GM10266 (cell line): ENCODE measurements around the gene FCRLA.

Experiments used
- DNase-seq: peaks from one replicate; pipeline ENCODE4 v3.0.0; 2012; ENCODE audit errors: extremely low spot score
- TF ChIP-seq, protein P1 (sequence below): IDR thresholded peaks from 2 replicates; pipeline ENCODE4 v1.5.1; 2012; ENCODE audit warnings: mild to moderate bottlenecking, low read depth; ENCODE audit not compliant: control insufficient read depth, insufficient read depth; ENCODE audit errors: missing control alignments

The FCRLA gene

DNA sequence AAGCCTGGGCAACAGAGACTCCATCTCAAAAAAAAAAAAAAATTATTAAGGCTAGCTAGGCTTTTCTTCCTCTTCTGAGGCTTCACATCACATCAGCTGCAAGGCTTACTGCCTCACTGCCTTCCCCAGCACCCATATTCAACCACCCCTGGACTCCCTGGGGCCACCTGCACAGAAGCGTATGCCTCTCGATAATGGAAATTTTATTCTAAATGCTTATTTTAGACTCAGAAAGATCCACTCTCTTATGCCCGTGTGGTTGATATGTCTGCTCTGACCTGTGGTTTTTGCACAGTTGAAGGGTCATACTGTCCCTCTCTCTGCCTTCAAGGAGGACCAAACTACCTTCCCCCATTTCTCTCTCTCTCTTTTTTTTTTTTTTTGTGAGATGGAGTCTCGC, 1.5 kb upstream of the FCRLA start:
- TF ChIP-seq, protein P1, sequence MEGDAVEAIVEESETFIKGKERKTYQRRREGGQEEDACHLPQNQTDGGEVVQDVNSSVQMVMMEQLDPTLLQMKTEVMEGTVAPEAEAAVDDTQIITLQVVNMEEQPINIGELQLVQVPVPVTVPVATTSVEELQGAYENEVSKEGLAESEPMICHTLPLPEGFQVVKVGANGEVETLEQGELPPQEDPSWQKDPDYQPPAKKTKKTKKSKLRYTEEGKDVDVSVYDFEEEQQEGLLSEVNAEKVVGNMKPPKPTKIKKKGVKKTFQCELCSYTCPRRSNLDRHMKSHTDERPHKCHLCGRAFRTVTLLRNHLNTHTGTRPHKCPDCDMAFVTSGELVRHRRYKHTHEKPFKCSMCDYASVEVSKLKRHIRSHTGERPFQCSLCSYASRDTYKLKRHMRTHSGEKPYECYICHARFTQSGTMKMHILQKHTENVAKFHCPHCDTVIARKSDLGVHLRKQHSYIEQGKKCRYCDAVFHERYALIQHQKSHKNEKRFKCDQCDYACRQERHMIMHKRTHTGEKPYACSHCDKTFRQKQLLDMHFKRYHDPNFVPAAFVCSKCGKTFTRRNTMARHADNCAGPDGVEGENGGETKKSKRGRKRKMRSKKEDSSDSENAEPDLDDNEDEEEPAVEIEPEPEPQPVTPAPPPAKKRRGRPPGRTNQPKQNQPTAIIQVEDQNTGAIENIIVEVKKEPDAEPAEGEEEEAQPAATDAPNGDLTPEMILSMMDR, result no peak
- DNase-seq, result no peak

DNA sequence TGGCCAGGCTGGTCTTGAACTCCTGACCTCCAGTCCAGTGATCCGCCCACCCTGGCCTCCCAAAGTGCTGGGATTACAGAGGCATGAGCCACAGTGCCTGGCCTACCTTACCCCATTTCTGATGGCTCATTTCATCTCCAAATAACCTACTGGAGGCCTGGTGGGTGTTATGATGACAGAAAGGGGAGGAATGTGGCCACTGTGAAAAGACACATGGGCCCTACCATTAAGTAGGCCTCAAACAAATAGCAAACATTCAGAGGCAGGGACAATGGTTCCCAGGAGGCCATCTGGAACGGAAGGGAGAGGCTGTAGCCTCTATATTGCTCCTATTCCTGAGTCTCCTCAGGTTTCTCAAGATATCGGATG, 932 bp upstream of the FCRLA start:
- no peak for DNase-seq
- TF ChIP-seq, protein P1, result no peak

DNA sequence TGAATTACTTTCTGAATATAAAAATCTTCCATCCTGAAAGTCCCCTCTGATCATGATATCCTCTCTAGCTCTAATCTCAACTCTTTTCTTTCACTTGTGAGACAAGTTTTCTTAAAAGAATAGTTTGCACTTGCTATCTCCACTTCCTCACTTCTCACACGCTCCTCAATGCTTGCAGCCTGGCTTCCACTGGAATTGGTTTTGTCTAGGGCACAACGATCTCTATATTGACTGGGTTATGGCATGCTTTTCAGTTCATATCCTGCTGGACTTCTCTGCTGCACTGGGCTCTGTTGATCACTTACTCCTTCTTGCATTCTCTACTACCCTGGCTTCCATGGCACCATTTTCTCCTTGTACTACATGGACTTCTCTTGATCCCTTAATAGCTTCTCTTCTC, 474 bp downstream of the FCRLA start:
- no peak for DNase-seq
- TF ChIP-seq, protein P1, result no peak

DNA sequence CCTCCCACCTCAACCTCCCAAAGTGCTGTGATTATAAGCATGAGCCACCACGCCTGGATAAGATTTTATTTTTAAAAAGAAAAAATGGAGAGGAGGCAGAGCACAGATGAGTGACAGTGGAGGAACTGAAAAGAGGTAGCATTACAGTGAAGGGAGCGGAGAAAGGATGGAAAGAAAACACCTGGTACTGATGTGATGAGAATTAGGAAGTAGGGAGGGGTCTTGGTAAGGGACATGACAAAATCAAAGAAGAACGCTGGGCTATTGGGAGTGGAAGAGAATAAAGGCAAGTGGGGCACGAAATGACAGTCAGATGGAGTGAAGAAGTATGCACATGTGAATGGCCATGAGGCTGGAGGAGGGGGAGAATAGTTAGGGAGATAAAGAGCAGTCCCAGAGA, 2.3 kb downstream of the FCRLA start:
- TF ChIP-seq, protein P1, result no peak
- no peak for DNase-seq

DNA sequence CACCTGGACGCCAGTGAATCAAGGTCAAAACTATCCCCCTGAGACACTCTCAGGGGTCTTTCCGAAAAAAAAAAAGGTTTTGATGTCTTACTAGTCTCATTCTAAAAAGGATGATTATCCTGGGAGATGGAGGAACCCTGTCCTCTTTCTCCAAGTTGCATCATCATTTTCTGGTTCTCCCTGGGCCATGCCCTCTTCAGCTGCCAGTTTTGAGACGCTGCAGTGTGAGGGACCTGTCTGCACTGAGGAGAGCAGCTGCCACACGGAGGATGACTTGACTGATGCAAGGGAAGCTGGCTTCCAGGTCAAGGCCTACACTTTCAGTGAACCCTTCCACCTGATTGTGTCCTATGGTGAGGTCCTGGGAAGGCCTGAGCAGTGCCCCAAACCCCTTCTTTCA, 3.5 kb downstream of the FCRLA start:
- no peak for DNase-seq
- TF ChIP-seq, protein P1, result no peak

DNA sequence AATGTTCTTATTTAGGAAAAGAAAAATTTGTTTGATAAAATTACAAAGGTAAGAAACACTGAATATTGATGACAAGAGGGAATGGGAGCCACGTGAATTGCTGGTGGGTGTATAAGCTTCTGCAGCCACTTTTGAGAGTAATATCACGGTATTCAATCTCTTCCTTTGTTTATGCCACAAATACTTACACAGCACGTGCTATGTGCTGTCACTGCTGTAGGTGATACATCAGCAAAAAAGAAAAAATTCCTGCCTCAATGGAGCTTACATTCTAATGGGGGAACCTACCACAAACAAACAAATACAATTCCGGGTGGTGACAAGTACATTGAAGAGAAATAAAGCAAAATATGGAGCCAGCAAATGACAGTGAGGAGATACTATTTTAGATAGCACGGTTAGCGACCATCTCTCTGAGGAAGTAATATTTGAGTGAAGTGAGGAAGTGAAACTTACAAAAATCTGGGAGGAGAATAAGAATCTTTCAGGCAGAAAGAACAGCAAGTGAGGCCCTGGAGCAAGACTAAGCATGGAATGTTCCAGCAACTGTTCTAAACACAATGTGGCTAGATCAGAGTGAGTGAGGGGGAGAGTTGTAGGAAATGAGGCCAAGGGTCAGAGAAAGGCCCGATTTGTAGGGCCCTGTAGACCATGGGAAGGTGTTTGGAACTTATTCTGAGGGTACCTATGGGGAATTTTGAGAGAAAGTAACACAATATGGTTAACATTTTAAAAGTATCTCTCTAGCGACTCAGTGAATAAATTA, 11.7 kb downstream of the FCRLA start:
- DNase-seq, result no peak

DNA sequence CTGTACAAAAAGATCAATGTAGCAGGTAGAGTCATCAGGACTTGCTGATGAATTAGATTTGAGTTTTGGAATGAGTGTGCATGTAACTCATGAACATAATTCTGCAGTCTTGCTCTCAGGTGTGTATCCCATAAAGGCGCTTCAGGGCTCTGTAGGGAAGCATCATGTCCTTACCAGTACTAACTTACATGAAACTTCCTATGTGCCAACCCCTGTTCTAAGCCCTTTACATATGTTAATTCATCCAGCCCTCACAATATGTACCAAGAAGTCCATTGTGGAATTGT, 12.2 kb downstream of the FCRLA start:
- DNase-seq, result no peak
- TF ChIP-seq, protein P1, result no peak

More for the DNA sequence above, 11.7 kb downstream of the FCRLA start:
- TF ChIP-seq, protein P1, result no peak
